ENCODE measurements around the gene ADRA2A.

Gene ADRA2A

GRCh38 chr10:111076682-111077478 is at the start of gene ADRA2A:
ADRA2A (plus strand) TSS chr10:111077029; CDS start chr10:111077997, 968 bp downstream.
- peak; percentile 9 for DNase-seq

DNA sequence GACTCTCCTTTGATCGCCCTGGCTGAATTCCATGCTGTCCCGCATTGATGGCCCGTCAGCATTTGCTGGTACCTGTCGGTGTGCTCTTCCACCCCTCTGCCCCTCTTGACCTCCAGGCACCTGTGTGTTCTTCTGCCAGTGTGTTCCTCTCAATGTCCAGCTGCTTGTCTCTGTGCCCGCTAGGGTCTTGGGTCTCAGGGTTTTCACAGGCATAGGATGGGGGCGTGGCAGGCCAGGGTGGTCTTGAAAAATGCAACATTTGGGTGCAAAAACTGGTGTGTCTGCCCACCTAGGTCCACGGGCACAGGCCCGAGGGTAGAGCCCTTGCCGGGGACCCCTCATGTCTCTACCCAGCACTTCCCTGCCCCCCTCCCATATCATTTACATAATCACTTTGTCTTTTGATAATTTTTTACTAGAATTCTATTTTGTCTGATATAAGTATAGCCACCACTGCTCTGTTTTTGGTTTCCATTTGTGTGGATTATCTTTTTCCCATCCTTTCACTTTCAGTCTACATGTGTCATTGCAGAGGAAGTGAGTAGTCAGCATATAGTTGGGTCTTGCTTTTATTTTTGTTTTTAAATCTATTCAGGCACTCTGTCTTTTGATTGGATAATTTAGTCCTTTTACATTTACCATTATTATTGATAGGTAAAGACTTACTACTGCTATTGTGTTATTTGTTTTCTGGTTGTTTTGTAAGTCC is 46.6 kb upstream of the ADRA2A start:
- DNase-seq = no peak

DNA sequence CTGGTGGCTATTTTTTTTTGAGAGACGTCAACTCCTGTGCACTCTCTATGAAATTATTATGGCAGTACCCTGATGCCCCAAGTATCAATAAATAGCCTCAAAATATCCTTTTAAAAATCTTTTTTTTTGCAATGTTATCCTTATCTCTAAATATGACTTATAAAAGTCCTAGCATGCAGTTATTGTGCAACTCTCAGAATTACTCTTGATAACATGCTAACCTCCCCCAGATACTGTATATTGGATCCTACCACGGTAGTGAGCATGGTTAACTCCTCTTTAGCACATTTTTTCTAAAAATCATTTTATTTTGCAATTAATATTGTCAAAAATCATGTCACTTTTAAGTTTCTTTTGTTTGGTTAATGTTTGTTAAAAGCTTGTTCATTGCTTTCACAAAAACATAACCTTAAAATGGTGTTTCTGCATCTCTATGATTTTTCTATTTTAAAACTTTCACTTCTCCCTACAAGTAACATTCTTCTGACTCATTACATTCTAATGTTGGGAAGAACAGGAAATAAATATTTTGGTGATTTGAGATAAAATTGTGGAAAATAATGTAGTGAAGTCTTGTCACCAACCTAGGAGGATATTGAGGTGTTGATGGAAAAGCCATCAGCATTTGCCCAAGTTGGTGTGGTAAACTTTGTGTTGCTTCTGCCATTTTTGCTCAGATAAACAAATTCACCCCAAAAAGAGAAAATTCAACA is 42.1 kb upstream of the ADRA2A start:
- DNase-seq = no peak

- no peak for DNase-seq
These were observed 41.3 kb upstream of the ADRA2A start for GRCh38 chr10:111035542-111035941.

GRCh38 chr10:111037858-111038257 is 39.0 kb upstream of the ADRA2A start:
- no peak for DNase-seq

GRCh38 chr10:111039522-111039921 is 37.3 kb upstream of the ADRA2A start:
- no peak for DNase-seq

GRCh38 chr10:111057006-111057405 is 19.8 kb upstream of the ADRA2A start:
- no peak for DNase-seq

GRCh38 chr10:111063471-111063870 is 13.4 kb upstream of the ADRA2A start:
- DNase-seq = no peak

- no peak for DNase-seq
These were observed 4.6 kb upstream of the ADRA2A start for GRCh38 chr10:111072232-111072631.

GRCh38 chr10:111075577-111076185 is 1.1 kb upstream of the ADRA2A start:
- DNase-seq = no peak

- DNase-seq = peak; percentile 58
These were observed 593 bp upstream of the ADRA2A start for GRCh38 chr10:111076191-111076681.

GRCh38 chr10:111077479-111077784 is 603 bp downstream of the ADRA2A start:
- DNase-seq = no peak

DNA sequence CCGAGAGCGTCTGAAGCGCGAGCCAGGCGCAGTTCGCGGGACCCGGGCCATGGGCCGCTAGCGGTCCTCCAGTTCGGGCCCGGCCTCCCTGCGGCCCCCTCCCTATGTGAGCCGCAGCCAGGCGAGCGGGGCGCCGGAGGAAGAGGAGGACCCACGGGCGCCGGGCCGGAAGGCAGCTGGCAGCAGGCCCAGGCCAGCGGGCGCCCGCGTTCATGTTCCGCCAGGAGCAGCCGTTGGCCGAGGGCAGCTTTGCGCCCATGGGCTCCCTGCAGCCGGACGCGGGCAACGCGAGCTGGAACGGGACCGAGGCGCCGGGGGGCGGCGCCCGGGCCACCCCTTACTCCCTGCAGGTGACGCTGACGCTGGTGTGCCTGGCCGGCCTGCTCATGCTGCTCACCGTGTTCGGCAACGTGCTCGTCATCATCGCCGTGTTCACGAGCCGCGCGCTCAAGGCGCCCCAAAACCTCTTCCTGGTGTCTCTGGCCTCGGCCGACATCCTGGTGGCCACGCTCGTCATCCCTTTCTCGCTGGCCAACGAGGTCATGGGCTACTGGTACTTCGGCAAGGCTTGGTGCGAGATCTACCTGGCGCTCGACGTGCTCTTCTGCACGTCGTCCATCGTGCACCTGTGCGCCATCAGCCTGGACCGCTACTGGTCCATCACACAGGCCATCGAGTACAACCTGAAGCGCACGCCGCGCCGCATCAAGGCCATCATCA is 1.1 kb downstream of the ADRA2A start:
- no peak for DNase-seq

GRCh38 chr10:111078505-111079185 is 1.8 kb downstream of the ADRA2A start:
- DNase-seq = no peak

GRCh38 chr10:111079241-111079760 is 2.5 kb downstream of the ADRA2A start:
- DNase-seq = no peak

GRCh38 chr10:111079781-111080180 is 3.0 kb downstream of the ADRA2A start:
- no peak for DNase-seq

GRCh38 chr10:111080224-111080623 is 3.4 kb downstream of the ADRA2A start:
- no peak for DNase-seq

GRCh38 chr10:111081595-111081994 is 4.8 kb downstream of the ADRA2A start:
- DNase-seq = no peak

DNA sequence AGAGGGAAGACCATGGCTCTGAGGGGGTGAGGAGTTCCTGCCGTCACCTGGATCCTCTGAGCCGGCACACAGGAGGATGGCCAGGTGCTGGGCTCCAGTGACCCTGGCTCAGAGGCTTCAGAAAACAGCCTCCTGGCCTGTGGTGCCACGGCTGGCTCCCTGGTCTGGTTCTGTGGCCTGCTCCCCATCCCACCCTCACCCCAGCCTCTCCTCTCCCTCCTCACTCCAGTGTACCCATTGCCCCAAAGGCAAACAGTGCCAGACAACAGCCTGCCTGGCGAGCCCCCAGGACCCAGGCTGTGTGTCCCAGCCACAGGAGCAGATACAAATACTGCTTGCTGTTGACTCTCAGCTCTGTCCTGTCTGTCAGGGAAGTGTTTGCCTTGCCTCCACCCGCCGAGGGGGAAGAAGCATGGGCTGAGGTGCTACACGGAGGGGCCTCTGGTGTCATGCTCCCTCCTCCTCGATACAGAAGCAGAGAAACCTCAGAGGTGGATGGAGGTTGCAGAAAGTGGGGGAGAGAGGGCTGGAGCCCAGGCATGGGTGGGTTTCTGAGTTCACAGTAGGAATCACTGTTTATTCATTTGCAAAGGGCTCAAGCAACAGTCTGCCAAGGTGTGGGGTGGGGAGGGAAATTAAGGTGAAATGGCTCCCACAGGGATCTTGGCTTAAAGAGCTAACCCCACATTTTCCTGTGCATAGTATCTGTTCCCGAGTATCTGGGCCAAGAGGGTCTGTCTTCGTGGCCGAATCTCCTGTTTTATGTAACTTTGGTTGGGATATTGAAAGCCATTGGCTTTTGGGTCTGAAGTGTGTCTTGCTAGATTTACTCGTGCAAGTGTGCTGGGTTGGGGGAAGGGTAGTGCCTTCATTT is 5.5 kb downstream of the ADRA2A start:
- DNase-seq = no peak

- DNase-seq = no peak
These were observed 6.6 kb downstream of the ADRA2A start for GRCh38 chr10:111083222-111084095.
